NCI-H2029 treated with DMSO at 0.1 percent for 48 hours (cell line): ENCODE measurements around the gene ATP9A.
"Not testable (repeated sequence)": the region's sequence is repeated elsewhere in the genome, so short reads cannot be mapped to it uniquely, and the experiment has no call there.

Source experiments
- DNase-seq: peaks from one replicate; lab custom pipeline; 2025; lab: John Stamatoyannopoulos, UW

ATP9A gene

GRCh38 chr20:51767867-51768758 is at the start of gene ATP9A:
TSS of gene ATP9A (minus strand) at chr20:51768390. CDS start at chr20:51768369, 21 bp downstream.
- no peak for DNase-seq

- DNase-seq: not testable (repeated sequence)
Observed at GRCh38 chr20:51816856-51817255, 48.7 kb upstream of the ATP9A start.

GRCh38 chr20:51815383-51816076 is 47.3 kb upstream of the ATP9A start:
- DNase-seq: no peak

- no peak for DNase-seq
Observed at GRCh38 chr20:51812861-51813260, 44.7 kb upstream of the ATP9A start.

- DNase-seq: no peak
Observed at GRCh38 chr20:51811514-51812128, 43.4 kb upstream of the ATP9A start.

- no peak for DNase-seq
Observed at GRCh38 chr20:51811042-51811355, 42.8 kb upstream of the ATP9A start.

GRCh38 chr20:51810155-51811041 is 42.2 kb upstream of the ATP9A start:
- no peak for DNase-seq

GRCh38 chr20:51807720-51808250 is 39.6 kb upstream of the ATP9A start:
- DNase-seq: no peak

- DNase-seq: no peak
Observed at GRCh38 chr20:51804754-51805153, 36.6 kb upstream of the ATP9A start.

- no peak for DNase-seq
Observed at GRCh38 chr20:51803148-51803854, 35.1 kb upstream of the ATP9A start.

- no peak for DNase-seq
Observed at GRCh38 chr20:51802170-51802751, 34.1 kb upstream of the ATP9A start, which contains the start of gene SALL4. TSS of gene SALL4 (minus strand) at chr20:51802521. CDS start at chr20:51802408, 113 bp downstream.

- no peak for DNase-seq
Observed at GRCh38 chr20:51801823-51802123, 33.6 kb upstream of the ATP9A start.

- DNase-seq: no peak
Observed at GRCh38 chr20:51801122-51801822, 33.1 kb upstream of the ATP9A start.

GRCh38 chr20:51800872-51801121 is 32.6 kb upstream of the ATP9A start:
- DNase-seq: no peak

GRCh38 chr20:51800060-51800871 is 32.1 kb upstream of the ATP9A start:
- DNase-seq: no peak

- no peak for DNase-seq
Observed at GRCh38 chr20:51799401-51799860, 31.2 kb upstream of the ATP9A start.

- no peak for DNase-seq
Observed at GRCh38 chr20:51797357-51798025, 29.3 kb upstream of the ATP9A start.

- DNase-seq: no peak
Observed at GRCh38 chr20:51796340-51796739, 28.1 kb upstream of the ATP9A start.

- DNase-seq: no peak
Observed at GRCh38 chr20:51792960-51793359, 24.8 kb upstream of the ATP9A start.
